ENCODE results near the gene MFSD6L. TPM values are rescaled to one million over a fixed set of nuclear protein-coding genes. Genes with fewer than 3 reads are reported as not detected.

MFSD6L gene
- polyA plus RNA-seq, 1 donor = 8.6 TPM

Other genes starting within 250 kb of the MFSD6L start
- 73.6 TPM for gene MYH10, start 168.6 kb downstream of the MFSD6L start, polyA plus RNA-seq
- 0.09 TPM for gene CCDC42, start 54.5 kb downstream of the MFSD6L start, polyA plus RNA-seq
- 0.06 TPM for gene SPDYE4, start 40.8 kb downstream of the MFSD6L start, polyA plus RNA-seq
- gene PIK3R6, start 68.3 kb upstream of the MFSD6L start, polyA plus RNA-seq = 2.4 TPM
- gene PIK3R5, start 166.3 kb upstream of the MFSD6L start, polyA plus RNA-seq = 3.2 TPM
- 11.3 TPM for gene NTN1, start 222.1 kb upstream of the MFSD6L start, polyA plus RNA-seq

All from large intestine (tissue), 1 donor.